Ishikawa (cell line): ENCODE results near the gene MAST1.

ENCODE experiments used
- CEBPB ChIP-seq: IDR thresholded peaks from 2 replicates; pipeline ENCODE4 v1.6.1; 2012
- CREB1 ChIP-seq: IDR thresholded peaks from 2 replicates; pipeline ENCODE4 v1.6.1; 2012; ENCODE audit warnings: low read depth
- EGR1 ChIP-seq: IDR thresholded peaks from 2 replicates; pipeline ENCODE4 v1.6.1; 2012
- EP300 ChIP-seq: IDR thresholded peaks from 2 replicates; pipeline ENCODE4 v1.6.1; 2012; ENCODE audit warnings: borderline replicate concordance
- FOXM1 ChIP-seq: IDR thresholded peaks from 2 replicates; pipeline ENCODE4 v1.6.1; 2012; ENCODE audit warnings: low read depth, borderline replicate concordance
- NFIC ChIP-seq: IDR thresholded peaks from 2 replicates; pipeline ENCODE4 v1.6.1; 2012
- RAD21 ChIP-seq: IDR thresholded peaks from 2 replicates; pipeline ENCODE4 v1.6.1; 2012; ENCODE audit warnings: low read depth
- TAF1 ChIP-seq: IDR thresholded peaks from 2 replicates; pipeline ENCODE4 v1.6.1; 2012; ENCODE audit warnings: low read depth, mild to moderate bottlenecking
- TCF12 ChIP-seq: IDR thresholded peaks from 2 replicates; pipeline ENCODE4 v1.6.1; 2012; ENCODE audit warnings: low read depth
- TEAD4 ChIP-seq: IDR thresholded peaks from 2 replicates; pipeline ENCODE4 v1.6.1; 2012
- YY1 ChIP-seq: IDR thresholded peaks from 2 replicates; pipeline ENCODE4 v1.6.1; 2012; ENCODE audit warnings: low read depth
- ZBTB7A ChIP-seq: IDR thresholded peaks from 2 replicates; pipeline ENCODE4 v1.6.1; 2012; ENCODE audit warnings: low read depth
- TF ChIP-seq, protein P1 (sequence below): IDR thresholded peaks from 2 replicates; pipeline ENCODE4 v1.6.1; 2012
- TF ChIP-seq, protein P2 (sequence below): IDR thresholded peaks from 2 replicates; pipeline ENCODE4 v1.6.1; 2012
- TF ChIP-seq, protein P3 (sequence below): IDR thresholded peaks from 2 replicates; pipeline ENCODE4 v1.6.1; 2012; ENCODE audit warnings: low read depth, mild to moderate bottlenecking

The MAST1 gene

DNA sequence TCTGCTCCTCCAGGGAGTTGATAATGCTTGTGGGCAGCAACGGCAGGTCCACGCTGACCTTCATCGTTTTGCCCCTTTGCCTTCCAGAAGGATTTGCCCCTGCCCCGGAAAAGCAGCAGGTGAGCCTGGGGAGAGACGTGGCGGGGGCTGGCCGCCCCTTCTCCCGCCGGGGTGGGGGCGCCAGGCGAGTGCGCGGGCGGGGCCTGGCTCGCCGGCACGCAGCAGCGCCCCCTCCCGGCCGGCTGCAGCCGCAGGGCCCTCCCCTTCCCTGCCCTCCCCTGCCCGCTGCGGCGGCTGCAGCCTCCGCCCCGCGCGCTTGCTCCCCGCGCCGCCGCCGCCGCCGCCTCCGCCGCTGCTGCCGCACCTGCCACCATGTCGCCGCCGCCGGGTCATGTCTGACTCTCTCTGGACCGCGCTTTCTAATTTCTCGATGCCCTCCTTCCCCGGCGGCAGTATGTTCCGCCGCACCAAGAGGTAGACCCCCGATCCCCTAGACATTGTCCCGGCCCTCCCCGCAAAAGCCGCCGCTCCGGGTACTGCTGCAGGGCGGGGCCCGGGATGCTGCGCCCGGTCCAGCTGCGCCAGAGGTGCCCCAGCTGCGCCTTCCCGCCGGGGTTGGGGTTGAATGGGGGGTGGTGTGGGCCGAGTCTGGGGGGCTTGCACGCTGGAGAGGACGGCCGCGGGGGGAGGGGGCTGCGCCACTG is at the start of gene MAST1:
MAST1 (plus strand) TSS at position 334 of the 704 bp plus-strand sequence; CDS start at position 392, 58 bp downstream.
- TF ChIP-seq CREB1: no peak
- TF ChIP-seq YY1: 0 out of 2 replicates have a peak, but pooled peaks have one; percentile 11
- peak; percentile 28; the same call in 1 of the 2 replicates for TF ChIP-seq EP300
- peak; percentile 98 for TF ChIP-seq ZBTB7A
- no peak for TF ChIP-seq EGR1
- TF ChIP-seq, protein P1, sequence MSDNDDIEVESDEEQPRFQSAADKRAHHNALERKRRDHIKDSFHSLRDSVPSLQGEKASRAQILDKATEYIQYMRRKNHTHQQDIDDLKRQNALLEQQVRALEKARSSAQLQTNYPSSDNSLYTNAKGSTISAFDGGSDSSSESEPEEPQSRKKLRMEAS: no peak; the same call in 1 of the 2 replicates

DNA sequence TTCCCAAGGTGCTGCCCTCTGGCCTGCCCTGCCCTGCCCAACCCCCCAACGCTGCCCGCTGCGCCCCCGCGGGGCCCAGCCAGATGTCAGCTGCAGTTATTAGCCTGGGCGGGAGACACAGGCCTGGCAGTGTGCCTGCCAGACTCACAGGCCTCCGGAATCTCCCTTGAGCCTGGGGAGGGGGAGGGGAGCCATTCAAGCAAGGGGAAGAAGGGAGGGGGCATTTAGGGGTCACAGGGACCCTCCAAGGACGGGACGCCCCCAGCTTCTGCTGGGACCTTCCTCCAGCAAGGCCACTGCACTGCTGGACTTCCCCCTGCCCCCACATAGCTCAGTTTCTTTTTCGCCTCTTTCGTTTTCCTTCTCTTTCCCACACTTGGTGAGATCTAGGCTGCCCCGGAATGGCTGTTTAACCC is 49.6 kb upstream of the MAST1 start:
- no peak for TF ChIP-seq CREB1
- TF ChIP-seq CEBPB: peak; percentile 5; the same call in 1 of the 2 replicates
- TF ChIP-seq TAF1: no peak
- TF ChIP-seq FOXM1: peak; percentile 77; the same call in 1 of the 2 replicates
- TF ChIP-seq EP300: peak; percentile 87
- peak; percentile 96 for TF ChIP-seq NFIC
- peak; percentile 97 for TF ChIP-seq TCF12
- TF ChIP-seq, protein P2, sequence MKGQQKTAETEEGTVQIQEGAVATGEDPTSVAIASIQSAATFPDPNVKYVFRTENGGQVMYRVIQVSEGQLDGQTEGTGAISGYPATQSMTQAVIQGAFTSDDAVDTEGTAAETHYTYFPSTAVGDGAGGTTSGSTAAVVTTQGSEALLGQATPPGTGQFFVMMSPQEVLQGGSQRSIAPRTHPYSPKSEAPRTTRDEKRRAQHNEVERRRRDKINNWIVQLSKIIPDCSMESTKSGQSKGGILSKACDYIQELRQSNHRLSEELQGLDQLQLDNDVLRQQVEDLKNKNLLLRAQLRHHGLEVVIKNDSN: peak; percentile 16; the same call in 1 of the 2 replicates
- TF ChIP-seq, protein P1: peak; percentile 65
- peak; percentile 35; the same call in 1 of the 2 replicates for TF ChIP-seq RAD21
- no peak for TF ChIP-seq YY1
- peak; percentile 90 for TF ChIP-seq ZBTB7A
- TF ChIP-seq EGR1: peak; percentile 74

DNA sequence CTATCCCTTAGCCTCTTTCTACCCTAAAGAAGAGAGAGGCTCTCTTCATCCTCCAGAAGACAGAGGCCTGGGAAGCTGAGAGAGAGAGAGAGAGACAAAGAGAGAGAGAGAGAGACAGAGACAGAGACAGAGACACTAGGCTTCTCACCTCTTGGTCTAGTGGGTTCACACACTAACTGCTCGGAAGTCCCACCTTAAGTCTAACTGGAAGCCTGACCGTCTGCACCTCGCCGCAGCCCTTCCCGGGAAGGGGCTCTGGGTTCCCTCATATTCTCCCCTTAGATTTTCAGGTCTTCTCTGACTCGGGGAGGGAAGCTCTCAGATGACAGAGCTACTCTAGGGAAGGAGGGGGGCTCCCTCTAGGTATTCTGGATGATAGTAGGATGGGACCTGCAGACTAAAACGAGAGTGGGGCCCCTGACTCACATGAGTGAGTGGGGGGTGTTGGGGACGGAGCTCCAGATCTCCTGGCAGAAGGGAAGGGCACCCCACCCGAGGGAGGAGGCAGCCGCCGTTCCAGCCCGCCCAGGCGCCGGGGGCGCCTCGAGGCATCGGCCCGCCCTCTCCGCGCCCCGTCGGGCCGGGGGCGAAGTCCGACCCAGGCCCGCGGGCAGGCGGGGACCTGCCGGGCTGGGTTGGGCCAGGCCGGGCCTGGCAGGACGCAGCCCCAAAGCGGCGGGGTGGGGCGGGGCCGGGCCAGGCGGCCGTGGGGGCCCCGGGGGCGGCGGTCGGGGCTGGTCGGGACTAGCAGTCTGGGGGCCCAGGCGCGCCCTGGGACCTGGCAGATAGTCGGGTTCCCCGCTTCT is 49.0 kb upstream of the MAST1 start:
- TF ChIP-seq TAF1 (no peak), ZBTB7A (peak; percentile 53; the same call in 1 of the 2 replicates), EGR1 (no peak), YY1 (no peak), NFIC (no peak)

DNA sequence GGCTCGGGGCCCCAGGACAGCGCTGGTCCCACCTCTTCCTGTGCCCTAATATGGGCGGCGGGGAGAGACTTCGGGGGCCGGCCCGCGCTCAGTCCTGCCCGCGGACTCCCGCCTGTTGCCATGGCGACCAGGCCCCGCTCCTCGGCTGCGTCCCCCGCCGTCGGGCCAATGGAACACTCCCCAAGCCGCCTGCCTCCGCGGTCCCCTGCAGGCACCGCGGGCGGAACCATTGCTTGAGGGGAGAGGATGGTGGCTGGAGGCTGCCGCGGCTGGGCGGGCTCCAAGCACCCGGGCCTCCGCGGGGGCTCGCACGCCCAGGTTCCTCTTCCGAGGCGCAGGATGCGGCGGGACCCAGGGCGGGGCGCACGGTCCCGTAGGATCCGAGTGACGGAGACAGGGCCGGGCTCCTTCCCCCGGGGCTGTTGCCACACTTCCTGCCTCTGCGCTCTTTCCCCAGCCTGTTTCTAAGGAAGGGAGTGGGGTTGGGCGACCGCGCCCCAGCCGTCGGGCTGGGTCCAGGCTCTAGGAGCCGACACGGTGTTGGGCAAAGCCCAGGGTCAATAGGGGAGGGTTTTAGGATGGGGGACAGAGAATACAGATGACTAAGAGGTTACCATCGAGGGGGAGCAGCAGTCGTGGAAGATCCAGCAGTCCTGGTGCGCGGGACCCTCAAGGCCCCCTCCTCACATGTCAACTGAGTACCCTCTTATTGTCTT is 48.3 kb upstream of the MAST1 start:
- TF ChIP-seq EGR1 (no peak; the same call in 1 of the 2 replicates), NFIC (peak; percentile 64), TAF1 (0 out of 2 replicates have a peak, but pooled peaks have one; percentile 29), TCF12 (peak; percentile 62; the same call in 1 of the 2 replicates), EP300 (peak; percentile 63; the same call in 1 of the 2 replicates), CEBPB (peak; percentile 83), ZBTB7A (peak; percentile 95), TEAD4 (no peak), YY1 (no peak), FOXM1 (peak; percentile 51; the same call in 1 of the 2 replicates)
- TF ChIP-seq, protein P1: peak; percentile 61

DNA sequence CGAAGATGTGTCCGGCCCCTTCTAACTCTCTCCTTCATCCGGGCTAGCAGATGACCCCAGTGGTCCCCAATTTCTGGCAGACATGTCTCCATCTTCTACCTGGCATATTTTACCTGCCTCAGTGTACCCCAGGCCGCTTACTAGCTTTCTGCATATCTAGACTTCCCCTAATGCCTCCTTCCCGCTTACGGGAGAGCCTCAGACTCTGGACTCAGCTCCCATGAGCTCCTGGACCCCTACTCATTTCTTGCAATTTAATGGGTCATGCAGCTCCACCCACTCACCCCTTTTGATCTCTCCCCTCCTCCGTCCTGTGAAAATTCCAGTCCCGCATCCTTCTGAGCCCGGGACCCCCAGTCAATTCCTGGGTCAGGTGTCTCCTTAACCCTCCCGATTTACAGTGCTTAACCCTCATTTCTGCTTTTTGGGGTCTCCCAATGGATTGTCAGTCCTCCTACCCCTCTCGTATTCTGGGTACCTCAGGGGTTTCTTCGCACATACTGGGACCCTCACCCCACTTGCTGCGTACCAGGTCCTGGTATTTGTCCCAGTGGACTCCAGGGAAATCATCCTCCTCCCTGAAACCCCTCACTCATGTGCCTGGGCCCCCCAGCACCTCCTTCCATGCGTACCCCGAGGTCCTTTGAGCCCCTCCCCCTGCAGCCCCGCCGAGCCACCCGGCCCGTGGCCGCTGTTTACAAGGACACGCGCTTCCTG is 47.5 kb upstream of the MAST1 start:
- TF ChIP-seq, protein P1: peak; percentile 98
- no peak for TF ChIP-seq FOXM1

DNA sequence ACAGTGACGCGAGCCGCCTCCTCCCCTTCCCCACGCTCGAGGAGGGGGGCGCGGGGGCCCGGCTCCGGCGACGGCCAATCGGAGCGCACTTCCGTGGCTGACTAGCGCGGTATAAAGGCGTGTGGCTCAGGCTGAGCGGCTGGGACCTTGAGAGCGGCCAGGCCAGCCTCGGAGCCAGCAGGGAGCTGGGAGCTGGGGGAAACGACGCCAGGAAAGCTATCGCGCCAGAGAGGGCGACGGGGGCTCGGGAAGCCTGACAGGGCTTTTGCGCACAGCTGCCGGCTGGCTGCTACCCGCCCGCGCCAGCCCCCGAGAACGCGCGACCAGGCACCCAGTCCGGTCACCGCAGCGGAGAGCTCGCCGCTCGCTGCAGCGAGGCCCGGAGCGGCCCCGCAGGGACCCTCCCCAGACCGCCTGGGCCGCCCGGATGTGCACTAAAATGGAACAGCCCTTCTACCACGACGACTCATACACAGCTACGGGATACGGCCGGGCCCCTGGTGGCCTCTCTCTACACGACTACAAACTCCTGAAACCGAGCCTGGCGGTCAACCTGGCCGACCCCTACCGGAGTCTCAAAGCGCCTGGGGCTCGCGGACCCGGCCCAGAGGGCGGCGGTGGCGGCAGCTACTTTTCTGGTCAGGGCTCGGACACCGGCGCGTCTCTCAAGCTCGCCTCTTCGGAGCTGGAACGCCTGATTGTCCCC is 46.8 kb upstream of the MAST1 start, which contains the start of gene JUNB:
JUNB (plus strand) TSS at position 142 of the 706 bp plus-strand sequence; CDS start at position 428, 286 bp downstream.
- TF ChIP-seq EP300 (0 out of 2 replicates have a peak, but pooled peaks have one; percentile 52), TAF1 (peak; percentile 97), CREB1 (peak; percentile 74), YY1 (peak; percentile 61), NFIC (peak; percentile 59), ZBTB7A (no peak; the same call in none of the 2 replicates), EGR1 (peak; percentile 59; the same call in 1 of the 2 replicates), TEAD4 (peak; percentile 52), TCF12 (peak; percentile 85), FOXM1 (peak; percentile 26; the same call in 1 of the 2 replicates), RAD21 (peak; percentile 2; the same call in 1 of the 2 replicates), CEBPB (0 out of 2 replicates have a peak, but pooled peaks have one; percentile 30)
- TF ChIP-seq, protein P1: peak; percentile 57; the same call in 1 of the 2 replicates
- TF ChIP-seq, protein P2: peak; percentile 3; the same call in 1 of the 2 replicates
- TF ChIP-seq, protein P3, sequence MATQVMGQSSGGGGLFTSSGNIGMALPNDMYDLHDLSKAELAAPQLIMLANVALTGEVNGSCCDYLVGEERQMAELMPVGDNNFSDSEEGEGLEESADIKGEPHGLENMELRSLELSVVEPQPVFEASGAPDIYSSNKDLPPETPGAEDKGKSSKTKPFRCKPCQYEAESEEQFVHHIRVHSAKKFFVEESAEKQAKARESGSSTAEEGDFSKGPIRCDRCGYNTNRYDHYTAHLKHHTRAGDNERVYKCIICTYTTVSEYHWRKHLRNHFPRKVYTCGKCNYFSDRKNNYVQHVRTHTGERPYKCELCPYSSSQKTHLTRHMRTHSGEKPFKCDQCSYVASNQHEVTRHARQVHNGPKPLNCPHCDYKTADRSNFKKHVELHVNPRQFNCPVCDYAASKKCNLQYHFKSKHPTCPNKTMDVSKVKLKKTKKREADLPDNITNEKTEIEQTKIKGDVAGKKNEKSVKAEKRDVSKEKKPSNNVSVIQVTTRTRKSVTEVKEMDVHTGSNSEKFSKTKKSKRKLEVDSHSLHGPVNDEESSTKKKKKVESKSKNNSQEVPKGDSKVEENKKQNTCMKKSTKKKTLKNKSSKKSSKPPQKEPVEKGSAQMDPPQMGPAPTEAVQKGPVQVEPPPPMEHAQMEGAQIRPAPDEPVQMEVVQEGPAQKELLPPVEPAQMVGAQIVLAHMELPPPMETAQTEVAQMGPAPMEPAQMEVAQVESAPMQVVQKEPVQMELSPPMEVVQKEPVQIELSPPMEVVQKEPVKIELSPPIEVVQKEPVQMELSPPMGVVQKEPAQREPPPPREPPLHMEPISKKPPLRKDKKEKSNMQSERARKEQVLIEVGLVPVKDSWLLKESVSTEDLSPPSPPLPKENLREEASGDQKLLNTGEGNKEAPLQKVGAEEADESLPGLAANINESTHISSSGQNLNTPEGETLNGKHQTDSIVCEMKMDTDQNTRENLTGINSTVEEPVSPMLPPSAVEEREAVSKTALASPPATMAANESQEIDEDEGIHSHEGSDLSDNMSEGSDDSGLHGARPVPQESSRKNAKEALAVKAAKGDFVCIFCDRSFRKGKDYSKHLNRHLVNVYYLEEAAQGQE: 0 out of 2 replicates have a peak, but pooled peaks have one; percentile 23
